Ureter (tissue), 1 donor: Measurements from ENCODE around the gene VCL. TPM values are rescaled to one million over a fixed set of nuclear protein-coding genes. Genes with fewer than 3 reads are reported as not detected.
"Not testable (repeated sequence)": the region's sequence is repeated elsewhere in the genome, so short reads cannot be mapped to it uniquely, and the experiment has no call there.

Source experiments
- DNase-seq: peaks from one replicate; pipeline ENCODE4 v3.0.0-alpha.2; 2020; ENCODE audit warnings: low spot score
- total RNA-seq: library from RNA; stranded (reverse); gene quantifications from one replicate; pipeline ENCODE4 v1.2.4, GENCODE V29; 2023
- donor health status: DM: yes; HTN: yes; CAD: no.

The VCL gene
- total RNA-seq, 1 donor from 2014 or later: 256 TPM

DNA sequence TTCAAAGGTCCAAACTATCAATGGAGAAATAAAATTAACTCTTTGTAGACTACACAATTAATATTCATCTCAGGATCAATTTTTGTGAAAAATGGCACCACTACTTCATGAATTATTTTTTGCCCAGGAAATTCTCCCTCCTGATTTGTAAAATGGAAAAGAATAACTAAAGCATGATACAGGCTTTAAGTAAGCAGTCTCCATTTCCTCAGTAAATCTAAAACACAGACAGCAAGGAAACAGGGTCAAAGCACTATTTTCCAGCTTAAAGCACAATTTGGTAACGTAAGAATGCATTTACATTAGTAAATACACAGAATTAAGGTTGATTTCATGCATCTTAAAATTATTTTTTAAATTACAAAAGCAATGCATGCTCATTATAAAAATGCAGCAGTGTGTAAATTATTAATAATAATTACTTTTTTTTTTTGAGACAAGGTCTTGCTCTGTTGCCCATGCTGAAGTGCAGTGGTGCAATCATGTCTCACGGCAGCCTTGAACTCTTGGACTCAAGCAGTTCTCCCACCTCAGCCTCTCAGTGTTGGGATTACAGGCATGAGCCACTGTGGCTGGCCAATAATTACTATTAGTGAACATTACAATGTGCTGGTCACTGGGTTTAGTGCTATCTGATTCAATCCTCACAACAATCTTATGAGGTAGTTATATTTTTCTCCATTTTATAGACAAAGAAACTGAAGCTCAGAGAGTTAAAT, 26.1 kb upstream of the VCL start:
- DNase-seq: no peak

DNA sequence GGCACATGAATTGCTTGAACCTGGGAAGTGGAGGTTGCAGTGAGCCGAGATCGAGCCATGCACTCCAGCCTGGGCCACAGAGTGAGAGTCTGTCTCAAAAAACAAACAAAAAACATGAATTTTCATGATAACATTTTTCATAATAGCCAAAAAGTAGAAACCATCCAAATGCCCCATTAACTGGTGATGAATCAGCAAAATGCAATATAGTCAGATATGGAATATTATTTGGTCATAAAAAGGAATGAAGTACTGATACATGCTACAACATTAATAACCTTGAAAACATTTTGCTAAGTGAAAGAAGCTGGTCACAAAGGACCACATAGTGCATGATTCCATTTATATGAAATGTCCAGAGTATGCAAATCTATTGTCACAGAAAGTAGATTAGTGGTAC, 24.5 kb upstream of the VCL start:
- DNase-seq: no peak

GRCh38 chr10:73974309-73974946, 23.5 kb upstream of the VCL start:
- DNase-seq: no peak

GRCh38 chr10:73975388-73975787, 22.5 kb upstream of the VCL start:
- DNase-seq: no peak

DNA sequence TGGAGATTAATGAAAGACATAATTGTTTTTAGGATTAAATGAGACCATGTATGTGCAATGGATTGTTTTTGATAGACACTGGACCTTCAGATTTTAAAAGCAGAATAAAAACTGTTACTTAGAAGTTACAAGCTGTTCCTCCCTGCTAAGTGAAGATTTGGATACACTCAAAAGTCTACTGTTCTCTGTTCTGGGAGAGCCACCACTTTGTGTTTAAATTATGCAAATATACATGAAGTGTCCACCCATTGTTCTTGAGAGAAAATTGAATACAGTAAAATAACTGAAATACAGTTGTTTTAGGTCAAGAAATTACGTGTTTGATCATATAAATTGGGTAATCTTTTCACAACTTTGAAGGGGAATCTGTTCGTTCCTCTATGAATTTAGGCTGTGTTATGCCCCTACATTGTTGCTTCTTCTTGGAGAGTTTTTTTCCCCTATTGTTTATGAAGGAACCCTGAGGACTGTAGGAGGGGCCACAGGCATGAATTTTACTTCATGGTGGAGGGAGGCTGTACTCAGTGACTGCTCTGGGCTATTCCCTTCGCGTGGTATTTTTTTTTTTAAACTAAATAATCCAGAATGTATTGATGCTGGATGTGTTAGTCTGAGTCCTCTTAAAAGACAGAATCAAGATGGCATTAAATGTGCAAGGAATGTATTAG, 18.6 kb upstream of the VCL start:
- no peak for DNase-seq

DNA sequence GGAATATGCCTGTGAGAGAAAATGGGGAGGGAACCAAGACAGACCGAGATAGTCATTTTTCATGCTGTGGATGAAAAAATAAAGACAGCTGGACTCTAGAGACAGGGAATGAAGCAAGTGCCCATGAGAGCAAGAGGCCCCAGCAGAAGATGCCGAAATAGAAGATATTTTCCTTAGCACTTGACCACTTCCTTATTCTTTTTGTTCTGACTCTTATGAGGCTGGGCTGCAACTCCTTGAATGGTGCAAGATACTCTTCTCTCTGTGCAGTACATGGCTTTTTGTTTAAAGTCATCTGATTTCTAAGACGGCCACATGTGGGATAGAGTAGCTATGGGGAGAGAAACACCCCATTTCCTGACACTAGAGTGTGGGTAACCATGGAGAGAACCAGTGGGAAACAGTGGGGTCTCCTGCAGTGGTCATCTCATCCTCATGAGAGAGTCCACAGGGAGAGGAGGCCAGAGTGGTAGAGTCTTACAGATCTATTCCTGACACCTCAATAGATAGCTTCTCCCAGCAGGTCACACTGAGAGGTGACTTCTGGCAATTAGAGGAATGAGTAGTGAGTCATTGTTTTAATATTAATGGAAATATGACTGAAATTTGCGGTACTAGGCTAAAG, 18.0 kb upstream of the VCL start:
- no peak for DNase-seq

DNA sequence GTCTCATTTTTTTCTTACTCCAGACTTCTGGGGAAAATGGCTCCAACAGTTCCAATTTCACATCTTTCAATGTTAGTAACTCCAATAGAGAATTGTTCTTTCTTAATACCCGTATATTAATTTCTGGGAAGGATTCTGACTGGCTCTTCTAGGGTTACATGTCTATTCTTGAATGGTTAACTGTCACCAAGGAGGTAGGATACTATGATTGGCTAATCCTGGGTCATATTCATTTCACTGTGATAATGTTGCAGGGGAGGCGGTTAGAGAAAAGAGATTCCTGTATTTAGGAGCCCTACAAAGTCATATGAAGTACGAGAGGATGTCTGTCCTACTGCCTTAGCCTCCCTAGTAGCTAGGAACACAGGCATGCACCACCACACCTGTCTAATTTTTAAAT, 16.1 kb upstream of the VCL start:
- no peak for DNase-seq

DNA sequence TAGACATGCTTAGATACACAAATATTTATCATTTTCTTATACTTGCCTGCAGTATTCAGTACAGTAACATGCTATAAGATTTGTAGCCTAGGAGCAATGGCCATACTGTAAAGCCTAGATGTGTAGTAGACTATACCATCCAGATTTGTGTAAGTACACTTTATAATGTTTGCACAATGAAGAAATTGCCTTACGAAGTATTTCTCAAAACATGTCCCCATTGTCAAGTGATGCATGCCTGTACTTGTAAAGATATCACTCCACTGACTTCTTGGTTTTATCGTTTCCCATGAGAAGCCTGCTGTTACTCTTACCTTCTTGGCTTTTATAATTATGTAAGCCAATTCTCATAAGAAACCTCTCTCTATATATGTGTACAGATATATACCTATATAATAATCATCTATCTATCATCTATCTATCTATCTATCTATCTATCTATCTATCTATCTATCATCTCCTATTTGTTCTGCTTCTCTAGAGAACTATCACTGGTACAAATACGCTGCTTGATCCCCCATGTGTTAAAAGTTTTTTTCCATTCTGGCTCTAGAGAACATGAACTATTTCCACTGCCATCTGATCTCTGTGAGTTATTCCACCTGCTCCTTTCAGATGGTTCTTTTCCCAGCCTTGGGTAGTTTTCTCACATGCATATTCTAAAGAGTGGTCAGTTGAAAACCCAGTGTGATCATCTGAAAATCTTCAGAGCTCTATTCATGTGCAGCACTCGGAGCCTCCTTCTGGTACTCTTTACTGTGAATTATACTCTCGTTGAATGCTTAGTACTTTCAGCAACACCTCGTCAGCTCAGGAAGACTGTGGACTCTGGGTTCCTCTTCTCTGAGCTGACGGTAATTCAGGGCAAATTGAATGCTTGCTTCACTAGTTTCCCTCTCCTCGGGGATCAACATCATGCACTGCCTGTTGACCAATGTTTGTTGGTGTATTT, 14.5 kb upstream of the VCL start:
- no peak for DNase-seq

- DNase-seq: no peak
Observed at GRCh38 chr10:73989594-73990150, 8.2 kb upstream of the VCL start.

- DNase-seq: no peak
Observed at GRCh38 chr10:73991203-73991883, 6.6 kb upstream of the VCL start.

GRCh38 chr10:73991884-73992245, 6.1 kb upstream of the VCL start:
- no peak for DNase-seq

- DNase-seq: no peak
Observed at GRCh38 chr10:73992899-73993788, 4.8 kb upstream of the VCL start.

DNA sequence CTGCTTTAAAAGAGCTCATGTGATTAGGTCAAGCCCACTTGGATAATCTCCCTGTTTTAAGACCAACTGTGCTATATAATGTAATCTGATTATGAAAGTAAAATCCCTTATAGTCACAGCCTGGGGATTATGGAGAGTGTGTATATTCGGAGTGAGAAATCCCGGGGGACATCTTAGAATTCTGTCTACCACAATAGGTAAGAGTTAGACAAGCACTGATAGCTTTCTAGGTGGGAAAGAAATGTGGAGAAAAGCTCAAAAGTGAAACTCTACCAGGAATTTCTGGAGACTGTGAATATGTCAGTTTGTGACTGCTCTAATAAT, 2.9 kb upstream of the VCL start:
- no peak for DNase-seq

GRCh38 chr10:73997461-73997786, 492 bp upstream of the VCL start:
- no peak for DNase-seq

GRCh38 chr10:73998623-73998928, 660 bp downstream of the VCL start:
- peak; percentile 47 for DNase-seq

- peak; percentile 75 for DNase-seq
Observed at GRCh38 chr10:73998929-73999691, 1.2 kb downstream of the VCL start.

DNA sequence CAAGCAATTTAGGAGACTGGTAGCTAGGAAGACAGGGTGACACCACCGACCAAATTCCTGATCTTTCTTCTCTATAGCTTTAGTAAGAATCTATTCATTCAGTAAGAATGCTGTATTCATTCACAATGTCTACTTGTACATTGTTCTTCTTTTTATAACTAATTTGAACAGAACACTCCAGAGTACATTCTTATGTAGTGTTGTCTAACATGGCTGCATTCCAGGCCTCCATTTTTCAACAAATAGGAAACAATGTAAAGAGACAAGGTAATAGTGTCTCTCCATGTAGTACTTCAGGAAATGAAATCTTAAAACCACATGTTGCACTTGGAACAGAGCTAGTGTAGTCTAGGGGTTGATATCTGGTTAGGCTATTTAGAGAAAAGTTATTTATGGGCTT, 1.8 kb downstream of the VCL start:
- no peak for DNase-seq

DNA sequence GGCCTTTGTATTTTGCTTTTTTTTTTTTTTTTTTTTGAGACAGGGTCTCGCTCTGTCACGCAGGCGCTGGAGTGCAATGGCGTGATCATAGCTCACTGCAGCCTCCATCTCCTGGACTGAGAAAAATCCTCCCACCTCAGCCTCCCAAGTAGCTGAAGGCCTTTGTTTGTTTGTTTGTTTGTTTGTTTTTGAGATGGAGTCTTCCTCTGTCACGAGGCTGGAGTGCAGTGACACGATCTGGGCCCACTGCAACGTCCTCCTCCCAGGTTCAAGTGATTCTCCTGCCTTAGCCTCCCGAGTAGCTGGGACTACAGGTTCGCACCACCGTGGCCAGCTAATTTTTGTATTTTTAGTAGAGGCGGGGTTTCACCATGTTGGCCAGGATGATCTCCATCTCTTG, 2.3 kb downstream of the VCL start:
- DNase-seq: not testable (repeated sequence)

- no peak for DNase-seq
Observed at GRCh38 chr10:74000892-74001669, 3.2 kb downstream of the VCL start.
